ENCODE measurements around the gene SMLR1. TPM values are rescaled to one million over a fixed set of nuclear protein-coding genes. Genes with fewer than 3 reads are reported as not detected.
"Not testable (repeated sequence)": the region's sequence is repeated elsewhere in the genome, so short reads cannot be mapped to it uniquely, and the experiment has no call there.

Gene SMLR1
- total and polyA plus RNA-seq, 2 donors from 2014 or later, result 0.16 to 5.1 TPM

- no peak for DNase-seq
- no peak overlapping the region for H3K4me3 ChIP-seq (ENCODE audit: low read length in 3 of 3)
- no peaks in the 10 kb centered on the region for H3K27me3 ChIP-seq (ENCODE audit: control insufficient read depth, insufficient read depth, low read length)
- no peak overlapping the region for H3K27ac ChIP-seq (ENCODE audit: low read depth in 2 of 2, low read length in 2 of 2)
- H3K9me3 ChIP-seq (ENCODE audit: control insufficient read depth in 2 of 3, insufficient read depth in 1 of 3, low read length in 3 of 3), result no peaks in the 10 kb centered on the region
- H3K9ac ChIP-seq (ENCODE audit: low read length in 3 of 3), result no peak overlapping the region
- intact Hi-C loops (cut with DNase I), result no loop called here
- no peaks in the 10 kb centered on the region for H3K36me3 ChIP-seq (ENCODE audit: control insufficient read depth in 2 of 3, insufficient read depth in 3 of 3, low read length in 3 of 3)
- FAIRE-seq, result no peak
- H3K4me1 ChIP-seq (ENCODE audit: control insufficient read depth in 2 of 3, insufficient read depth in 2 of 3, low read depth in 1 of 3, low read length in 3 of 3), result no peaks in the 10 kb centered on the region
- no peak for TF ChIP-seq CTCF (IDR thresholded peaks at IDR 0.05; ENCODE audit: borderline replicate concordance, extremely low read depth, insufficient read depth)
Measured at GRCh38 chr6:130794738-130795137, 32.5 kb upstream of the SMLR1 start.

- intact Hi-C loops (cut with DNase I), result no loop called here
- Histone ChIP-seq H3K9ac (ENCODE audit: low read length in 3 of 3) (no peak overlapping the region), H3K27me3 (ENCODE audit: control insufficient read depth, insufficient read depth, low read length) (no peaks in the 10 kb centered on the region), H3K27ac (ENCODE audit: low read depth in 2 of 2, low read length in 2 of 2) (no peak overlapping the region), H3K36me3 (ENCODE audit: control insufficient read depth in 2 of 3, insufficient read depth in 3 of 3, low read length in 3 of 3) (no peaks in the 10 kb centered on the region), H3K9me3 (ENCODE audit: control insufficient read depth in 2 of 3, insufficient read depth in 1 of 3, low read length in 3 of 3) (peaks cover 0 to 4% (median 0%) of the 10 kb centered on the region in 3 donors), H3K4me3 (ENCODE audit: low read length in 3 of 3) (no peak overlapping the region), H3K4me1 (ENCODE audit: control insufficient read depth in 2 of 3, insufficient read depth in 2 of 3, low read depth in 1 of 3, low read length in 3 of 3) (no peaks in the 10 kb centered on the region)
- DNase-seq (peak in 2 of 5 donors; percentile 17 to 55), FAIRE-seq (no peak)
- TF ChIP-seq CTCF (IDR thresholded peaks at IDR 0.05; ENCODE audit: borderline replicate concordance, extremely low read depth, insufficient read depth), result no peak
Measured at GRCh38 chr6:130796313-130796905, 30.8 kb upstream of the SMLR1 start.

- H3K4me1 ChIP-seq (ENCODE audit: control insufficient read depth in 2 of 3, insufficient read depth in 2 of 3, low read depth in 1 of 3, low read length in 3 of 3), result no peaks in the 10 kb centered on the region
- peaks cover 0 to 4% (median 0%) of the 10 kb centered on the region in 3 donors for H3K9me3 ChIP-seq (ENCODE audit: control insufficient read depth in 2 of 3, insufficient read depth in 1 of 3, low read length in 3 of 3)
- H3K36me3 ChIP-seq (ENCODE audit: control insufficient read depth in 2 of 3, insufficient read depth in 3 of 3, low read length in 3 of 3), result no peaks in the 10 kb centered on the region
- no peak overlapping the region for H3K9ac ChIP-seq (ENCODE audit: low read length in 3 of 3)
- no peaks in the 10 kb centered on the region for H3K27me3 ChIP-seq (ENCODE audit: control insufficient read depth, insufficient read depth, low read length)
- DNase-seq (no peak), FAIRE-seq (no peak)
- no peak overlapping the region for H3K4me3 ChIP-seq (ENCODE audit: low read length in 3 of 3)
- H3K27ac ChIP-seq (ENCODE audit: low read depth in 2 of 2, low read length in 2 of 2), result no peak overlapping the region
- intact Hi-C loops (cut with DNase I), result no loop called here
- no peak for TF ChIP-seq CTCF (IDR thresholded peaks at IDR 0.05; ENCODE audit: borderline replicate concordance, extremely low read depth, insufficient read depth)
Measured at GRCh38 chr6:130797061-130797460, 30.1 kb upstream of the SMLR1 start.

GRCh38 chr6:130801368-130801767 is 25.8 kb upstream of the SMLR1 start:
- H3K9me3 ChIP-seq (ENCODE audit: control insufficient read depth in 2 of 3, insufficient read depth in 1 of 3, low read length in 3 of 3); intact Hi-C loops (cut with DNase I); H3K27me3 ChIP-seq (ENCODE audit: control insufficient read depth, insufficient read depth, low read length); H3K27ac ChIP-seq (ENCODE audit: low read depth in 2 of 2, low read length in 2 of 2); DNase-seq; H3K4me1 ChIP-seq (ENCODE audit: control insufficient read depth in 2 of 3, insufficient read depth in 2 of 3, low read depth in 1 of 3, low read length in 3 of 3); FAIRE-seq; H3K4me3 ChIP-seq (ENCODE audit: low read length in 3 of 3); H3K9ac ChIP-seq (ENCODE audit: low read length in 3 of 3); H3K36me3 ChIP-seq (ENCODE audit: control insufficient read depth in 2 of 3, insufficient read depth in 3 of 3, low read length in 3 of 3): not testable (repeated sequence)
